Natural killer cell (primary cell): ENCODE measurements around the gene PAM. TPM values are rescaled to one million over a fixed set of nuclear protein-coding genes. Genes with fewer than 3 reads are reported as not detected.

Experiments
- ATAC-seq, 3 donors: fragments of 150-1000 bp in 2 of 3; fragments of 200-7000 bp in 1 of 3; cut with Tn5 transposase; 1 replicate in 1 of 3; 2 replicates in 2 of 3; pipeline ENCODE4 v1.10.0; 2021; ENCODE audit warnings: mild to moderate bottlenecking in 2 of 3, moderate library complexity in 2 of 3
- DNase-seq, 2 donors: peaks; one replicate each; pipeline versions ENCODE4 v3.0.0 to v3.0.0-alpha.2; 2013 to 2021; ENCODE audit warnings: mixed read lengths in 1 of 2
- H3K27ac ChIP-seq: one replicate; pipeline ENCODE4 v1.5.1; 2013; ENCODE audit warnings: mild to moderate bottlenecking, low read length
- H3K27me3 ChIP-seq: one replicate; pipeline ENCODE4 v1.6.1; 2013; ENCODE audit warnings: low read length; ENCODE audit not compliant: control insufficient read depth, insufficient read depth
- H3K36me3 ChIP-seq: one replicate; pipeline ENCODE4 v1.6.1; 2013; ENCODE audit warnings: low read length; ENCODE audit not compliant: control insufficient read depth, insufficient read depth
- H3K4me1 ChIP-seq: one replicate; pipeline ENCODE4 v1.6.1; 2013; ENCODE audit warnings: low read length; ENCODE audit not compliant: control insufficient read depth, insufficient read depth
- H3K4me3 ChIP-seq: one replicate; pipeline ENCODE4 v1.5.1; 2013; ENCODE audit warnings: low read length
- H3K9me3 ChIP-seq: one replicate; pipeline ENCODE4 v1.6.1; 2013; ENCODE audit warnings: low read length; ENCODE audit not compliant: control insufficient read depth, insufficient read depth
- H3K27ac Mint-ChIP-seq, 2 donors: one replicate each; pipeline ENCODE4 v1.8.0; 2022; ENCODE audit warnings: mild to moderate bottlenecking in 2 of 2, mixed read lengths in 2 of 2, moderate library complexity in 1 of 2
- H3K27me3 Mint-ChIP-seq, 2 donors: one replicate each; pipeline ENCODE4 v1.8.0; 2022; ENCODE audit warnings: low read depth in 2 of 2, mixed read lengths in 2 of 2
- H3K36me3 Mint-ChIP-seq: one replicate; pipeline ENCODE4 v1.8.0; 2022; ENCODE audit warnings: mixed read lengths
- H3K4me1 Mint-ChIP-seq, 2 donors: one replicate each; pipeline ENCODE4 v1.8.0; 2022; ENCODE audit warnings: mixed read lengths in 2 of 2
- H3K4me3 Mint-ChIP-seq: one replicate; pipeline ENCODE4 v1.8.0; 2022; ENCODE audit warnings: mild to moderate bottlenecking, moderate library complexity, mixed read lengths
- H3K9me3 Mint-ChIP-seq, 2 donors: one replicate each; pipeline ENCODE4 v1.8.0; 2022; ENCODE audit warnings: mixed read lengths in 2 of 2
- CTCF ChIP-seq: fragments of 200-600 bp; IDR thresholded peaks from one replicate; pipeline ENCODE4 v1.8.0; 2022; ENCODE audit warnings: antibody characterized with exemption
- WGBS: methylation state at CpG from one replicate; pipeline ENCODE4 v1.1.7; 2013; ENCODE audit warnings: missing lambda C conversion rate; ENCODE audit not compliant: insufficient coverage; 5-methylcytosine and 5-hydroxymethylcytosine counted together
- intact Hi-C: fragments of 100-400 bp; cut with micrococcal nuclease; formaldehyde crosslinking; loops from one replicate; pipeline ENCODE4 v1.14.2; 2022
- total RNA-seq, 4 donors: library from RNA; stranded (reverse); fragments of 120-200 nt in 1 of 4; gene quantifications; one replicate each; pipeline versions ENCODE4 v1.2.3 to v1.2.4, GENCODE V29; 2013 to 2022

The PAM gene
- total RNA-seq, 3 donors from 2014 or later (not counting 1 experiment from before 2014, with no cell fraction given): 67.6 to 79.9 (median 75.3) TPM

GRCh38 chr5:103000089-103000488 is 245.0 kb downstream of the PAM start:
- Mint-ChIP-seq H3K36me3 (peaks cover 19% of the 10 kb centered on the region), H3K27me3 (no peaks in the 10 kb centered on the region), H3K27ac (no peak overlapping the region), H3K4me1 (no peaks in the 10 kb centered on the region), H3K4me3 (no peak overlapping the region), H3K9me3 (peaks cover 3 to 4% of the 10 kb centered on the region in 2 donors)
- H3K36me3 ChIP-seq: peaks cover 5% of the 10 kb centered on the region
- intact Hi-C loops: no loop called here
- H3K27ac ChIP-seq: no peak overlapping the region
- no peaks in the 10 kb centered on the region for H3K27me3 ChIP-seq
- no peaks in the 10 kb centered on the region for H3K9me3 ChIP-seq
- no peaks in the 10 kb centered on the region for H3K4me1 ChIP-seq
- DNase-seq (no peak), ATAC-seq (no peak)
- no peak for TF ChIP-seq CTCF
- no peak overlapping the region for H3K4me3 ChIP-seq

- DNase-seq (no peak), ATAC-seq (no peak)
- Histone ChIP-seq H3K9me3 (no peaks in the 10 kb centered on the region), H3K4me3 (no peak overlapping the region), H3K27ac (no peak overlapping the region), H3K36me3 (peaks cover 18% of the 10 kb centered on the region), H3K27me3 (no peaks in the 10 kb centered on the region), H3K4me1 (no peaks in the 10 kb centered on the region)
- H3K4me3 Mint-ChIP-seq: no peak overlapping the region
- no peak overlapping the region for H3K27ac Mint-ChIP-seq
- no peaks in the 10 kb centered on the region for H3K4me1 Mint-ChIP-seq
- 96% methylated on average over 4 of the region's 4 CpGs for WGBS
- peaks cover 3 to 4% of the 10 kb centered on the region in 2 donors for H3K9me3 Mint-ChIP-seq
- intact Hi-C loops: no loop called here
- H3K27me3 Mint-ChIP-seq: no peaks in the 10 kb centered on the region
- no peak for TF ChIP-seq CTCF
- peaks cover 10% of the 10 kb centered on the region for H3K36me3 Mint-ChIP-seq
Measured at GRCh38 chr5:103003872-103004271, 248.8 kb downstream of the PAM start.

- intact Hi-C loops: no loop called here
- peaks cover 13% of the 10 kb centered on the region for H3K36me3 Mint-ChIP-seq
- no peaks in the 10 kb centered on the region for H3K27me3 Mint-ChIP-seq
- no peak overlapping the region for H3K27ac Mint-ChIP-seq
- Histone ChIP-seq H3K4me1 (no peaks in the 10 kb centered on the region), H3K9me3 (no peaks in the 10 kb centered on the region), H3K27me3 (no peaks in the 10 kb centered on the region), H3K27ac (no peak overlapping the region), H3K36me3 (peaks cover 27% of the 10 kb centered on the region), H3K4me3 (no peak overlapping the region)
- no peak for ATAC-seq
- H3K4me3 Mint-ChIP-seq: no peak overlapping the region
- H3K4me1 Mint-ChIP-seq: no peaks in the 10 kb centered on the region
- H3K9me3 Mint-ChIP-seq: no peaks in the 10 kb centered on the region
- no peak for DNase-seq
- TF ChIP-seq CTCF: no peak
Measured at GRCh38 chr5:103005276-103005675, 250.2 kb downstream of the PAM start.

- WGBS: no CpG with 5 or more reads among the region's 1 CpG
- Histone ChIP-seq H3K27ac (no peak overlapping the region), H3K27me3 (no peaks in the 10 kb centered on the region), H3K4me1 (no peaks in the 10 kb centered on the region), H3K4me3 (no peak overlapping the region), H3K9me3 (no peaks in the 10 kb centered on the region), H3K36me3 (peaks cover 28% of the 10 kb centered on the region)
- DNase-seq (no peak), ATAC-seq (no peak)
- no peak overlapping the region for H3K27ac Mint-ChIP-seq
- H3K4me1 Mint-ChIP-seq: peaks cover 0 to 5% of the 10 kb centered on the region in 2 donors
- intact Hi-C loops: no loop called here
- no peak for TF ChIP-seq CTCF
- H3K27me3 Mint-ChIP-seq: no peaks in the 10 kb centered on the region
- no peaks in the 10 kb centered on the region for H3K9me3 Mint-ChIP-seq
- H3K36me3 Mint-ChIP-seq: peaks cover 18% of the 10 kb centered on the region
- no peak overlapping the region for H3K4me3 Mint-ChIP-seq
Measured at GRCh38 chr5:103006921-103007320, 251.8 kb downstream of the PAM start.
